ENCODE data around the gene INTS13. TPM values are rescaled to one million over a fixed set of nuclear protein-coding genes. Genes with fewer than 3 reads are reported as not detected.
"Not testable (repeated sequence)": the region's sequence is repeated elsewhere in the genome, so short reads cannot be mapped to it uniquely, and the experiment has no call there.

INTS13 gene
- total RNA-seq, 1 experiment from 2014 or later: 76.3 TPM

DNA sequence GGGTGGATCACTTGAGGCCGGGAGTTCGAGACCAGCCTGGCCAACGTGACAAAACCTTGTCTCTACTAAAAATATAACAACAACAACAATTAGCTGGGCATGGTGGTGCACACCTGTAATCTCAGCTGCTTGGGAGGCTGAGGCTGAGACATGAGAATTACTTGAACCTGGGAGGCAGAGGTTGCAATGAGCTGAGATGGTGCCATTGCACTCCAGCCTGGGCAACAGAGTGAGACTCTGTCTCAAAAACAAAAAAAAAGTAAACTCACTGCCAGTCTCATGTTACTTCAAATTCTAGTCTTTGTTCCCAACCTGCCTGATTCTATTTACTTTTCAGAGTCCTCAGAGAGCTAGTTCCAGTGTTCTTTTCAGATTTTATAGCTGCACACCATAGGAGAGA lies 75.0 kb downstream of the INTS13 start:
- not testable (repeated sequence) for H2AFZ ChIP-seq (ENCODE audit: low read length); H3K9me2 ChIP-seq (replicated peaks; ENCODE audit: insufficient read depth, low read length); H3K9ac ChIP-seq (ENCODE audit: low read length); H3K79me2 ChIP-seq (ENCODE audit: low read length); H3K4me3 ChIP-seq (ENCODE audit: low read length); H3K9me3 ChIP-seq (ENCODE audit: low read length); H3K4me2 ChIP-seq (ENCODE audit: low read depth, low read length, poor library complexity, severe bottlenecking); H3K27me3 ChIP-seq (ENCODE audit: low read length); H3K27ac ChIP-seq (ENCODE audit: low read length); H3K36me3 ChIP-seq (ENCODE audit: insufficient read depth, low read length); H3K4me1 ChIP-seq (ENCODE audit: low read length); DNase-seq; H4K20me1 ChIP-seq (ENCODE audit: insufficient read depth, low read depth, low read length)

GRCh38 chr12:26861690-26862089 lies 76.1 kb downstream of the INTS13 start:
- H3K36me3 ChIP-seq (ENCODE audit: insufficient read depth, low read length): no peaks in the 10 kb centered on the region
- no peak overlapping the region for H3K27ac ChIP-seq (ENCODE audit: low read length)
- no peak overlapping the region for H3K9ac ChIP-seq (ENCODE audit: low read length)
- no peak overlapping the region for H2AFZ ChIP-seq (ENCODE audit: low read length)
- H3K27me3 ChIP-seq (ENCODE audit: low read length): no peaks in the 10 kb centered on the region
- DNase-seq: no peak
- no peak overlapping the region for H3K4me3 ChIP-seq (ENCODE audit: low read length)
- H3K4me2 ChIP-seq (ENCODE audit: low read depth, low read length, poor library complexity, severe bottlenecking): no peak overlapping the region
- H3K9me3 ChIP-seq (ENCODE audit: low read length): peaks cover 5% of the 10 kb centered on the region; the same call in 1 of the 2 replicates
- H3K4me1 ChIP-seq (ENCODE audit: low read length): no peaks in the 10 kb centered on the region
- no peaks in the 10 kb centered on the region for H4K20me1 ChIP-seq (ENCODE audit: insufficient read depth, low read depth, low read length)
- no peaks in the 10 kb centered on the region for H3K9me2 ChIP-seq (replicated peaks; ENCODE audit: insufficient read depth, low read length)
- H3K79me2 ChIP-seq (ENCODE audit: low read length): no peaks in the 10 kb centered on the region

GRCh38 chr12:26857465-26858176 lies 80.2 kb downstream of the INTS13 start:
- H3K4me1 ChIP-seq (ENCODE audit: low read length): peaks cover 12% of the 10 kb centered on the region
- no peaks in the 10 kb centered on the region for H3K36me3 ChIP-seq (ENCODE audit: insufficient read depth, low read length)
- H2AFZ ChIP-seq (ENCODE audit: low read length): no peak overlapping the region
- no peak overlapping the region for H3K9ac ChIP-seq (ENCODE audit: low read length)
- H3K27ac ChIP-seq (ENCODE audit: low read length): no peak overlapping the region
- no peaks in the 10 kb centered on the region for H3K27me3 ChIP-seq (ENCODE audit: low read length)
- H3K4me3 ChIP-seq (ENCODE audit: low read length): no peak overlapping the region
- H4K20me1 ChIP-seq (ENCODE audit: insufficient read depth, low read depth, low read length): no peaks in the 10 kb centered on the region
- H3K4me2 ChIP-seq (ENCODE audit: low read depth, low read length, poor library complexity, severe bottlenecking): no peak overlapping the region
- DNase-seq: no peak
- no peaks in the 10 kb centered on the region for H3K79me2 ChIP-seq (ENCODE audit: low read length)
- H3K9me2 ChIP-seq (replicated peaks; ENCODE audit: insufficient read depth, low read length): no peaks in the 10 kb centered on the region
- H3K9me3 ChIP-seq (ENCODE audit: low read length): peaks cover 5% of the 10 kb centered on the region; the same call in 1 of the 2 replicates

DNA sequence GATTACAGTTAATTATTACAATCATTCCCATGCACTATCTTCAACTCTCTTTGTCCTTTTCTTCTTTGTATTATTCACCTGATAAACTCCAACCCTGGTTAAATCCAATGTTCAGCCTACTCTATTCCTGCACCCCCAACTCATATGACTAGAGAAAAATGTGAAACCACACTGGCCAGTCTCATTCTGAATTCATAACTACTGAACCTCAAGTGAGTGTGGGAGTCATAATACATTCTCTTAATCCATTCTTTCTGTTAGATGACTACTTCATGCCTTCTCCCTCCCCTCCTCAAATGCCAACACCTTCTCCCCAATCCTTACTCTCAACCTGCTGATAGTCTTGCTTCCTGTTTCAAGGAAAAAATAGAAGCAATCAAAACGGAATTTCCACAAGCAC lies 82.4 kb downstream of the INTS13 start:
- H3K9me3 ChIP-seq (ENCODE audit: low read length): no peaks in the 10 kb centered on the region
- no peak for DNase-seq
- H3K4me2 ChIP-seq (ENCODE audit: low read depth, low read length, poor library complexity, severe bottlenecking): no peak overlapping the region
- H3K27ac ChIP-seq (ENCODE audit: low read length): no peak overlapping the region
- no peaks in the 10 kb centered on the region for H3K27me3 ChIP-seq (ENCODE audit: low read length)
- H3K4me3 ChIP-seq (ENCODE audit: low read length): no peak overlapping the region
- H4K20me1 ChIP-seq (ENCODE audit: insufficient read depth, low read depth, low read length): no peaks in the 10 kb centered on the region
- H2AFZ ChIP-seq (ENCODE audit: low read length): no peak overlapping the region
- H3K9me2 ChIP-seq (replicated peaks; ENCODE audit: insufficient read depth, low read length): no peaks in the 10 kb centered on the region
- H3K36me3 ChIP-seq (ENCODE audit: insufficient read depth, low read length): no peaks in the 10 kb centered on the region
- H3K4me1 ChIP-seq (ENCODE audit: low read length): peaks cover 12% of the 10 kb centered on the region
- H3K79me2 ChIP-seq (ENCODE audit: low read length): no peaks in the 10 kb centered on the region
- H3K9ac ChIP-seq (ENCODE audit: low read length): no peak overlapping the region

Other genes starting within 250 kb of the INTS13 start
- 80.0 and 128 TPM in 2 replicates for gene ITPR2, start 104.8 kb downstream of the INTS13 start, total RNA-seq (2014; rRNA removed; shearing (Covaris generic); ENCODE audit: low replicate concordance)
- gene FGFR1OP2, start 489 bp upstream of the INTS13 start, total RNA-seq (2014; rRNA removed; shearing (Covaris generic); ENCODE audit: low replicate concordance): 48.2 and 70.1 TPM in 2 replicates
- 47.7 and 59.0 TPM in 2 replicates for gene TM7SF3, start 76.4 kb upstream of the INTS13 start, total RNA-seq (2014; rRNA removed; shearing (Covaris generic); ENCODE audit: low replicate concordance)
- 7.5 and 45.1 TPM in 2 replicates for gene MED21, start 84.6 kb upstream of the INTS13 start, total RNA-seq (2014; rRNA removed; shearing (Covaris generic); ENCODE audit: low replicate concordance)
- not detected in 2 replicates for gene C12orf71, start 144.6 kb upstream of the INTS13 start, total RNA-seq (2014; rRNA removed; shearing (Covaris generic); ENCODE audit: low replicate concordance)

Data from Karpas-422 (cell line).